HG02623 (cell line): ENCODE measurements around the gene ATP9A.
"Not testable (repeated sequence)": the region's sequence is repeated elsewhere in the genome, so short reads cannot be mapped to it uniquely, and the experiment has no call there.

ENCODE experiments used
- ATAC-seq: cut with Tn5 transposase; IDR thresholded peaks from one replicate; pipeline ENCODE4 v1.9.1; 2021; ENCODE audit warnings: moderate library complexity; ENCODE audit not compliant: unreplicated experiment

The ATP9A gene

DNA sequence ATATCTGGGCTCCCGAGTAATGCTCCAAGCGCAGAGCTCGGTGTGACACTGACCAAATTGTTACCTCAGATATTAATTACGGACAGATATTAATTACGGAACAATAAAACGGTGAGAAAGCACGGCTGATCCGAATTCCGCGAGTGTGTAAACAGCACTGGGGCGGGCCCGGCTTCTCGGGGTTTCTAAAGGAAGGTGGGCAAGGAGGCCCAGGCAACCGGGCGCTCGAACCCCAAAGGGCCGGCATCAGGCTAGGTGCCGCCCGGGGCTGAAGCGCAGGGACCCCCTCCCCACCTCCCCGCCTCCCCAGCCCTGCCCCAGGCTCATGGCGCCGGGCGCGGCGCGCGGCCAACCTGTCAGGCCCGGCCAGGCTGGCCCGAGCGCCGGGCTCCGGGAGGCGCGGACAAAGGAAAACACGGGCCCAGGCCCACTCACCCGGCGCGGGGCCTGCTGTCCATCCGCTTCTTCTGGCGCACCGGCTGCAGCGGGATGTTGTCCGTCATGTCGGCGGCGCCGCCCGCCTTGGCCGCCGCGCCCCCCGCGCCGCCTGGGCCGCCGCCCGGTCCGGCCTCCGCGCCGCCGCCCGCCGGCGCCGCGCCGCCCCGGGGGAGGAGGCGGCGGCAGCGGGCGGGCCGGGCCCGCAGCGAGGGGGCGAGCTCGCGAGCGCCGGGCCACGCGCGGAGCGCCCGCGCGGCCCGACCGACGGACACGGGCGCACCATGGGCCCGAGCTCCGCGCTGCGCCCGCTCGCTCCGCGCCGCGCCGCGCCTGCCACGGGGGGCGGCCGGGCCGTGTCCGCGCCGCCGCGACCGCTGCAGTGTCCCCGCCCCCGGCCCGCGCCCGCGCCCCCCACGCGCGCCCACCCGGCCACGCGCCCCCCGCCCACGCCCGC, at the start of gene ATP9A:
TSS of gene ATP9A (minus strand) at position 524 of the 892 bp plus-strand sequence. CDS start at position 503, 21 bp downstream.
- ATAC-seq: no peak

DNA sequence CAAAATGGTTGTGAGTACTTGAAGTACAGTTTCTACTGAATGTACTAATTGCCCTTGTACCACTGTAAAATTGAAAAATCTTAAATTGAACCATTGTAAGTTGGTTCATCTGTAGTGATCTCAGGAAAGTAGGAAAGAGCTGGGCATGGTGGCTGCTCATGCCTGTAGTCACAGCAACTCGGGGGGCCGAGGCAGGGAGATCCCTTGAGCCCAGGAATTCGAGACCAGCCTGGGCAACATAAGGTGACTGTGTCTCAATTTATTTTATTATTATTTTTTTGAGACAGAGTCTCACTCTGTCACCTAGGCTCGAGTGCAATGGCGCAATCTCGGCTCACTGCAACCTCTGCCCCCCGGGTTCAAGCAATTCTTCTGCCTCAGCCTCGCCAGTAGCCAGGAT, 48.7 kb upstream of the ATP9A start:
- ATAC-seq: not testable (repeated sequence)

DNA sequence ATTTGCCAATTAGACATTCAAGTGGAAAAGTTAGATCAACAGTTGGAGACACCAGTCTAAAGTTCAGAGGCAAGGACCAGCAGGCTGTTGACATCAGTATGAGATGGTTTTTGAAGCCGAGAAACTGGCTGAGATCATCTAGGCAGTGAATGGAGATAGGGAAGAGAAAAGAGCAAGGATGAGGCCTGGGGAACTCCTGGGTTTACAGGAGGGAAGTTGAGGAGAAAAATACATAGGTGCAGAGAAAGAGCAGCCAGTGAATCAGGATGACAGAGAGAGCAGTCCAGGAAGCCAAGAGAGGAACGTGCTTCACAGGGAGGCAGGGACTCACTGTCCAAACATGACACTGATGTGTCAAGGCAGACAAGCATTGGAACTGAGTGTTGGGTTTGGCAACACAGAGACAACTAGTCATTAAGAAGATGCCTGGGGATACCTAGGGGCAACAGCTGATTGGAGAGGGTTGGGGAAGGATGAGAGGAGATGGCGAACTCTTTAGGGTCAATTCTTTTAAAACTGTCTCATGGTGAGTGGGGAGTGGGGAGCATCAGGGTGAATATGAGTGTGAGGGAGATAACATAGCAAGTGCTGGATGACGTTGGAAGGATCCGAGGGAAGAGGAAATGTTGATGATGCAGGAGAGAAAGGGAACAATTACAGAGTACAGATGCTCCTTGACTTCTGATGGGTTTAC, 47.3 kb upstream of the ATP9A start:
- ATAC-seq: no peak

GRCh38 chr20:51812861-51813260, 44.7 kb upstream of the ATP9A start:
- ATAC-seq: no peak

DNA sequence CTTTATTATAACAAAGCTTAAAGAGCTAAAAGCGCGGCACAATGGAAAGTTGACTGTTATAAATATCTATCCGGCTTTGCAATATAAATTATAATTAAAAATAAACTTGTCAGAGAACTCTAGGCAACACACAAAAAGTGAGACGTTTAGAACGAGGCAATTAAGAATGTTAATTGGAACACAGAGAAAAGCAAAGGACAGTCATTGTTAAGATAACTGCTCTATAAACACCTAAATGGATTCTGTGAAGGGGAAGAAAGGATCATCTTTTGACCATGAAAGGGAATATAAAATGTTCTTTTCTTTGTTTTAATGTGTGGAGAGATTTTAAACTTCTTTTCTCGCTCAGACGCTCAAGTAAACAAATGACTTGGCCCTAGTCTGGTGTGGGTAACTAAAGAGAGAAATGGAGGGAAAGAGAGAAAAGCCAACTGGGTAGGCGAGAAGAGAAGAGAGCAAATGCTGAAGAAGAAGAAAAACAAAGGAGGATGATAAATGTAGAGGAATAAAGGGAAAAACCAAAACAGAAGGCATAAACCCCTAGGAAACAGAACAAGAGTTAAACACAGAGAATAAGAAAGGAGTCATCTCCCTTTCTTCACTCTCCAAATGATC, 43.4 kb upstream of the ATP9A start:
- no peak for ATAC-seq

DNA sequence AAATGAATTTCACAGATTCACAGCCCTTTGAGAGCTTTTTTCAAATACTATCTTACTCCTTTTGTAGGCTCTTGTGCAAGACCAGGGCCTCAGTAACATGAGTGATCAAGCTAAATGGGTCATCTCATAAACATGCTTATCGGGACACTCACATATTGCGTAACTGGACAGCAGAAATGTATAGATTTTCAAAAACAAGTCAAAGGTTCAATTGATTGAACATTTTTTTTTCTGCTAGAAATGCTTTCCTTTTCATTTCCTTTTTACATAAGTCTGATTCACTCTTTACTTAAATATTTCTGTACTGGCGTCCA, 42.8 kb upstream of the ATP9A start:
- no peak for ATAC-seq

DNA sequence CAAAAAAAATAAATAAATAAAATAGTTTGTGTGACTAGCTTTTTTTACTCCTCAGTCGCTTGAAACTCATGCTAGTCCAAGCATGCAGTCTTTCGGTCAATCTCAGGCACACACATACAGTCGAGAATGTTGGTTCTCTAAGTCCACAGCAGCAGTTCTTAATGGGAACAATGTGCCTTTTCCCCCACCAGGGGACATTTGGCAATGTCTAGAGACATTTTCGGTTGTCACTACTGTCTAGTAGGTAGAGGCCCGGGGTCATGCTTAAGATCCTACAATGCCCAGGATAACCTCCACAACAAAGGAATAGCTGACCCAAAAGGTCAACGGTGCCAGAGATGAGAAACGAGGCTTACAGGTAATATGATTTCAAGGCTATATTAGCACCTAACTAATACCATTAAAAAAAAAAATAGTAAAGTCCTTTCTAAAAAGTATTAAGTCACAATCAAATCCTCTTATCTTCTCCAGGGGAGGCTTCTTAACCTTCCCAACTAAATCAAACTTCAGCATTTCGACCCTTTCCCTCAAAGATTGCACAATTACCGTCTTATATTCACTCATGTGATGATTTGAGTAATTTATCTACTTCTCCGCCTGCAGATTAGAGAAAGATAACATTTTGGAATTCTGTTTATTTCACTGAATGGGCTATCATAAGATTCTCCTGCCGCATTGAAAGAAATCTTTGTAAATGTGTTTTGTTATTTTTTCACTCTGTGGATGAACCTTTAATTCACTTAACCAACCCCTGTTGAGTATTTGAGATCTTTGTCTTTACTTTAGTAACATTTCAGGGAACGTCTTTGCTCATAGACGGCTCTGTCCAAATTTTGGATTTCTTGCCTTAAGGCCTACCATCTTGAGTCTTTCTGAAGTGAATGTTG, 42.2 kb upstream of the ATP9A start:
- ATAC-seq: no peak

GRCh38 chr20:51807720-51808250, 39.6 kb upstream of the ATP9A start:
- ATAC-seq: no peak

DNA sequence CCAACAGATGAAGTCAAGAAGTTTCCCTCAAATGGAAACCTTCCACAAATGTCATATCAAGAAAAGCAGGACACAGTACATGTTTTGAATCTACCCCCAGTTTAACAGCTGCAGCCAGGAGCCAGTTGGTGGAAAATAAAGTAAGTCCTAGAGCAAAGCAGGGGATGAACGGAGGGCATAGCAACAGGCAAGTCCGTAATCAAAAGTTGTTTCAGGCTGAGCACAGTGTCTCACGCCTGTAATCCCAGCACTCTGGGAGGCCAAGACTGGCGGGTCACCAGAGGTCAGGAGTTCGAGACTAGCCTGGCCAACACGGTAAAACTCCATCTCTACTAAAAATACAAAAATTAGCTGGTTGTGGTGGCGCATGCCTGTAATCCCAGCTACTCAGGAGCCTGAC, 36.6 kb upstream of the ATP9A start:
- ATAC-seq: no peak

DNA sequence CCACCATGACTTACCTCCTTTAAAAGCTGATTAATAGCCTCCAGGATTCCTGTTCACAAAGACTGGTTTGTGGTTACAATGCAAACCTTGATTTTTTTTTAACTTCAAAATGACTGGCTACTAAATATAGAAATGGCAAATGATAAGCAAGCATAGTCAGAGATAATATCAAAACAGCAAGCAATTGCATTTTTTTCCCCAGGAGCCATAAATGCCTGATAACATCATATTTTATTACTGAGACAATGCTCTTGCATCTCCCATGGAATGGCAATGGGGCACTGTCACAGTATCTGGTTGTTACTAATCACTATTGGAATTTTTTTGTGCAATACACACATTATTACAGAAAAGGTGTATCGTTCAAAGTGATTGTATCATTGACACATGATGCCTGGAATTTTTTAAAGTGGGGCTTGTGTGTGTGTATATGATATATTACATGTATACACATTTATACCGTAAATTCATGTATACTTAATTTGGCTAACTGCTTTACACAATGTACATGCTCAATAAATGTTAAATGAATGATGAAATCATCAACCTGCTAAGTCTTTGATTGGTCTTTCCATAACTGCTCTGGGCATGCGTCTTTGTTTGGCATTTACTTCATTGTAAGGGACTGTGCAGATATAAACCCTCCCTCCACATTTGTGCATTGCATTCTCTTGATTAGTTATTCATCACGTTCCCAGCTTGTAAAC, 35.1 kb upstream of the ATP9A start:
- ATAC-seq: no peak

DNA sequence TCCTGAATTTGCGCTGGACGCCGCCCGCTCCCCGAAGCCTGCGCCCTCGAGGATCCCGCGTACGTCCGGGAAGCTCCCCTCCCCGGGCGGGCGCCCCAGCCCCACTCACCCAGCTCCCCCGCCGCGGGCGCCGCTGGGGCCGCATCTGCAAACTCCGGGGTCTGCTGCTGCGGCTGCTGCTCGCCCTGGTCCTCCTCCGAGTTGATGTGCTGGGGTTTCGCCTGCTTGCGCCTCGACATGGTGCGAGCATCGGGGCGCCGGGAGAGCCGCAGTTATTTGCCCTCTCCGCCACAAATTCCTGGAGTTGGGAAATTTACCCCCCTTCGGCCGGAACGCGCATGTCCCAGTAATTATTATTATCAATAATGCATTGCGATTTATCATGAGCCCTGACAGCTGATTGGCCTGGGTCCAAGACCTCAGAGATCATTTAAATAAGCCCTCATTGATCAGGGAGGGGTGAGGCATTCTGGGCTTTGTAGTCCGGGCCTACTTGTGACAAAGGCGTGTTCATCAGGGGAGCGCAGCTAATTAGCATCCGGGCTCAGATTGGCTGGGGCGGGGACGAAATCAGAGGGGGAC, 34.1 kb upstream of the ATP9A start, which contains the start of gene SALL4:
TSS of gene SALL4 (minus strand) at position 352 of the 582 bp plus-strand sequence. CDS start at position 239, 113 bp downstream.
- ATAC-seq: no peak

- ATAC-seq: no peak
Observed at GRCh38 chr20:51801823-51802123, 33.6 kb upstream of the ATP9A start.

DNA sequence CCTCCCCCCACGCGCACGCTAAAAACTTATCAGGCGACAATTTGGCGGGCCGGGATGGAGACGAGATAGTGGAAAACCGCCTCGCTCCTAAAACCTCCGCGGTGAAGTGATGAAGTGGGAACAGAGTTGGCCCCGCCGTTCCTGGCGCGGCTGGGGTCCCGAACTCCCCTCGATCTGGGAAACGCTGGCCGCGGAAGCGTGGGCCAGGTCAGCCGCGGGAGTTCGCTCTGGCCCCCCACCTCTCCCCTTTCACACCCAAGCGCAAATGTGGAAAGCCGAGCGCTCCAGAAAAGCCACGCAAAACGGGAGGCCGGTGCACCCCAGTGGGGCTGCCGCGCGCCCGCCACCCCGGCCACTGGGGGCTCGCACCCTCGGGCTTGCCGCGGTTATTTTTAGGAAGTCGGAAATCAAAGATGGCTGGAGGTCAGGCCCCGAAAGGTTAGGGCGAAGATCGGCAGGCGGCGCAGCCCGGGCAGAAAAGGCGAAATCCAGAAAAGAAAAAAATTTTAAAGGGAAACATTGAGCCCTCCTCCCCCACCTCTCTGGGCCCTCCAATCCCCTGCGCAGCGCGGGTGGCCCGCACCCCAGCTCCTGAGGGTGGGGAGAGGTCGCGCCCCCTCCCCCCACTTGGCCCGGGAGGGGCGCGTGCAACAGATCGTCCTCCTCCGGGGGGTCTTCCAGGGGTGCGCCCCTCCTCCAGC, 33.1 kb upstream of the ATP9A start:
- ATAC-seq: no peak

GRCh38 chr20:51800872-51801121, 32.6 kb upstream of the ATP9A start:
- no peak for ATAC-seq

- no peak for ATAC-seq
Observed at GRCh38 chr20:51800060-51800871, 32.1 kb upstream of the ATP9A start.

GRCh38 chr20:51799401-51799860, 31.2 kb upstream of the ATP9A start:
- ATAC-seq: no peak

DNA sequence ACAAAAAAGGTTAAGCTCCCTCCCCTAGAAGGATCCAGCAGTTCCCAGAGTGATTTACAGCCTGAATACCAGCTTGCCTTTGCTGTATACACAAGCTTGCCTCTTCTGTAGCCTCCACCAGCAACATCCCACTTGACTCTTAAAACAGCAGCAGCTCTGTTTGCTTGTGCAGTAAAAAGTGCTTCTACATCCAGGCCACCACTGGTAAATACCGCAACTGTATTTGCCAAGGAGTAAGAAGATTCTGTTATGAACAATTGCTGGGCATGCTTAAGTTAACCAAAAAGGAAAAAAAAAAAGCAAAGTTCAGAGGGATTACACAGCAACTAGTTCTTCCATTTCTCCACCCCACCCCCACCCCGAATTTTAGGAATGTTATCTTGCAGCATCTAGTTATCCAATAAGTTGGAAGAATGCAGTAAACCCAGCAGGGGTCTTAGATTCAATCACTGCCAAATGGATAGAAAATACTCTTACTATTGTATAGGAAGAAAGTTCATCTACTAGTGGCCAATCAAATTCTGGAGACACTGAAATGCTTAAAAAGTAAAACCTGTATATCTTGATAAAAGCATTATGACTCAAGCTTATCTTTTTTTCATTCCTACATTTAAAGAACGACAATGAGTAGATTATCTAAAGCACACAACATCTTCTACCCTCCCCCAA, 29.3 kb upstream of the ATP9A start:
- ATAC-seq: no peak

DNA sequence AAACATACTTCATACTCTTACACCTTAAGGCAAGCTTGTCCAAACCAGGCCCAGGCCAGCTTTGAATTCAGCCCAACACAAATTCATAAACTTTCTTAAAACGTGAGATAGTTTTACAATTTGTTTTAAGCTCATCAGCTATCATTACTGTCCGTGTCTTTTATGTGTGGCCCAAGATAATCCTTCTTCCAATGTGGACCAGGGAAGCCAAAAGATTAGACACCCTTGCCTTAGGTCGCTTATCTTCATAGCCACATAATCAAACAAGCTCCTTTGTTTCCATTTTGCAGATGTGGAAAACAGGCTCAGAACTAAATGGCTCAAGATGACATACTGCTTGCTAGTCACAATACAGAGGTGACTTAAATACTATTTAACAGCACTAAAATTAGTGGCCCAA, 28.1 kb upstream of the ATP9A start:
- ATAC-seq: no peak
